Adrenal gland (tissue), 12 donors: ENCODE data around the gene ZNF33A. TPM values are rescaled to one million over a fixed set of nuclear protein-coding genes. Genes with fewer than 3 reads are reported as not detected.

Experiments
- DNase-seq, 7 donors: peaks; one replicate each; pipeline ENCODE4 v3.0.0-alpha.2; 2019 to 2020
- H3K27ac ChIP-seq, 5 donors: fragments of 200-600 bp; sonication (generic) in 4 of 5; 1 replicate in 3 of 5; 2 replicates in 2 of 5; pipeline versions ENCODE4 v1.5.1 to v1.8.0; 2016 to 2020; ENCODE audit warnings: mild to moderate bottlenecking in 1 of 5
- H3K27me3 ChIP-seq: fragments of 200-600 bp; 2 replicates; pipeline ENCODE4 v1.8.0; 2021
- H3K36me3 ChIP-seq, 2 donors: fragments of 200-600 bp; replicated peaks in 1 of 2; 1 replicate in 1 of 2; 2 replicates in 1 of 2; pipeline versions ENCODE4 v1.5.1 to v1.8.0; 2018 to 2022
- H3K4me1 ChIP-seq, 2 donors: fragments of 200-600 bp; replicated peaks in 1 of 2; 1 replicate in 1 of 2; 2 replicates in 1 of 2; pipeline versions ENCODE4 v1.5.1 to v1.8.0; 2018 to 2021
- H3K4me3 ChIP-seq, 4 donors: fragments of 200-600 bp; sonication (generic) in 3 of 4; one replicate each; pipeline ENCODE4 v1.5.1; 2016 to 2018
- H3K9me3 ChIP-seq, 3 donors: fragments of 200-600 bp; sonication (generic) in 1 of 3; replicated peaks in 1 of 3; 1 replicate in 2 of 3; 2 replicates in 1 of 3; pipeline versions ENCODE4 v1.5.1 to v1.8.0; 2016 to 2021
- CTCF ChIP-seq, 6 experiments: fragments of 450-650 bp in 4 of 6; fragments of 200-600 bp in 2 of 6; sonication (generic) in 1 of 6; IDR thresholded peaks; 1 replicate in 5 of 6; 2 replicates in 1 of 6; pipeline versions ENCODE4 v1.5.1 to v1.8.0; 2016 to 2021; ENCODE audit warnings: antibody characterized with exemption in 6 of 6, mild to moderate bottlenecking in 2 of 6, moderate library complexity in 1 of 6
- POLR2A ChIP-seq, 2 donors: fragments of 450-650 bp; IDR thresholded peaks; one replicate each; pipeline ENCODE4 v1.6.1; 2017; ENCODE audit warnings: antibody characterized with exemption in 2 of 2, mild to moderate bottlenecking in 2 of 2, moderate library complexity in 1 of 2
- WGBS, 4 donors: extraction: QIAGEN DNeasy Blood & Tissue Kit in 2 of 4; methylation state at CpG; one replicate each; pipeline versions ENCODE4 v1.1.5 to v1.1.7; 2013 to 2017; 5-methylcytosine and 5-hydroxymethylcytosine counted together
- intact Hi-C, 2 donors: fragments of 100-400 bp; cut with DNase I; formaldehyde crosslinking; loops; one replicate each; pipeline versions ENCODE4 v1.14.1 to v1.15.0; 2022 to 2023
- polyA plus RNA-seq, 3 donors: library from polyadenylated mRNA; stranded (reverse); fragments of 200-250 nt in 2 of 3; fragments of 350-450 nt in 1 of 3; fragmentation: Illumina TruSeq in 1 of 3; extraction: RNeasy Lipid Tissue Mini Kit (QIAGEN cat#74804) in 1 of 3; gene quantifications; one replicate each; pipeline ENCODE4 v1.2.3, GENCODE V29; 2013 to 2014
- total RNA-seq, 9 donors: library from RNA; depleted of rRNA in 4 of 9; stranded (reverse); fragments of >200 nt in 4 of 9; fragments of 120-200 nt in 1 of 9; fragmentation: NEBNext Ultra II Directional in 1 of 9; extraction: Animal tissue kit (Norgen Biotek cat#: 25700) in 1 of 9; gene quantifications; one replicate each; pipeline versions ENCODE4 v1.1.0 to v1.2.4, GENCODE V29; 2013 to 2023
- donor health status: healthy with polysubstance abuse.
- donor health status: Bipolar disorder and iron deficiency.
- donor health status: DM: yes; HTN: yes; CAD: no.
- donor health status: DM: no; HTN: no; CAD: no.
- donor health status: DM: no; HTN: no; CAD: no.
- donor health status: DM: yes; HTN: yes; CAD: no.

The ZNF33A gene
- total and polyA plus RNA-seq, 12 donors: 12.3 to 34.9 (median 25.6) TPM

- Histone ChIP-seq H3K36me3 (no peaks in the 10 kb centered on the region), H3K4me3 (no peak overlapping the region), H3K27me3 (no peaks in the 10 kb centered on the region), H3K9me3 (no peaks in the 10 kb centered on the region), H3K27ac (no peak overlapping the region), H3K4me1 (peaks cover 0 to 2% of the 10 kb centered on the region in 2 donors)
- DNase-seq: no peak
- TF ChIP-seq POLR2A (IDR thresholded peaks at IDR 0.05) (no peak), CTCF (IDR thresholded peaks at IDR 0.05) (no peak)
- WGBS, 4 donors: 95 to 97% (median 96%) methylated on average over 2 of the region's 2 CpGs
- intact Hi-C loops: no loop called here
Observed at GRCh38 chr10:38043516-38043915, 33.0 kb downstream of the ZNF33A start.

GRCh38 chr10:38045129-38045528 is 34.7 kb downstream of the ZNF33A start:
- no peak for DNase-seq
- WGBS, 4 donors: 50 to 100% (median 83%) methylated on average over 2 of the region's 2 CpGs
- H3K9me3 ChIP-seq: no peaks in the 10 kb centered on the region

GRCh38 chr10:38047666-38048065 is 37.2 kb downstream of the ZNF33A start:
- TF ChIP-seq POLR2A (IDR thresholded peaks at IDR 0.05): no peak
- TF ChIP-seq CTCF (IDR thresholded peaks at IDR 0.05): no peak
- Histone ChIP-seq H3K9me3 (no peaks in the 10 kb centered on the region), H3K36me3 (no peaks in the 10 kb centered on the region), H3K4me1 (no peaks in the 10 kb centered on the region), H3K27ac (no peak overlapping the region), H3K27me3 (no peaks in the 10 kb centered on the region), H3K4me3 (no peak overlapping the region)
- DNase-seq: no peak
- intact Hi-C loops: no loop called here
- 77 to 88% (median 82%) methylated on average over 1 of the region's 1 CpG for WGBS, 4 donors

More at GRCh38 chr10:38045129-38045528, 34.7 kb downstream of the ZNF33A start:
- no peaks in the 10 kb centered on the region for H3K4me1 ChIP-seq
- intact Hi-C loops: no loop called here
- H3K4me3 ChIP-seq: no peak overlapping the region
- no peak overlapping the region for H3K27ac ChIP-seq
- H3K36me3 ChIP-seq: no peaks in the 10 kb centered on the region
- TF ChIP-seq POLR2A (IDR thresholded peaks at IDR 0.05): no peak
- TF ChIP-seq CTCF (IDR thresholded peaks at IDR 0.05): no peak
- no peaks in the 10 kb centered on the region for H3K27me3 ChIP-seq

- TF ChIP-seq CTCF (IDR thresholded peaks at IDR 0.05) (no peak), POLR2A (IDR thresholded peaks at IDR 0.05) (no peak)
- H3K9me3 ChIP-seq: peaks cover 0 to 10% (median 8%) of the 10 kb centered on the region in 3 donors
- no peak for DNase-seq
- intact Hi-C loops: no loop called here
- peaks cover 0 to 9% of the 10 kb centered on the region in 2 donors for H3K36me3 ChIP-seq
- H3K4me3 ChIP-seq: no peak overlapping the region
- H3K4me1 ChIP-seq: no peaks in the 10 kb centered on the region
- no peak overlapping the region for H3K27ac ChIP-seq
- WGBS, 4 donors: 96 to 98% (median 97%) methylated on average over 1 of the region's 1 CpG
- no peaks in the 10 kb centered on the region for H3K27me3 ChIP-seq
Observed at GRCh38 chr10:38050212-38050611, 39.7 kb downstream of the ZNF33A start.
